ENCODE measurements around the gene C1QTNF8. TPM values are rescaled to one million over a fixed set of nuclear protein-coding genes. Genes with fewer than 3 reads are reported as not detected.

Gene C1QTNF8
- total RNA-seq, 4 donors from 2014 or later: not detected

DNA sequence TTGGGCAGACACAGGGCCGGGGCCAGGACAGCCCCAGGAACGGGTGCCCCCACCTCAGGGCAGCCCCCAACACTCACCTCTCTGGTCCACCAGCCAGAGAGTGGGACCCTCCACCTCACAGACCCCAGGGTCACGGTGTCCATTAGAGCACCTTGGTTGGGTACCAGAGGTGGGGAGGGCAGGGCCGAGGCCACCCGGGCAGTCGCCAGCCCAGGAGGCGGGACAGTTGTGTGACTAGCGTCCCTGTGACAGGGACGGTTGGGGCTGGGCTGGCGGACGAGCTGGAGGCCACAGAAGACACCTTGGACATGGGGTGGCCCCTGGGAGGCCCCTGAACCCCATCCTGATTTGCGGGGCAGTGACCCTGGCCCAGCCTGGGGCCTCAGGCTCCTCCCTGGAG is 11.7 kb upstream of the C1QTNF8 start:
- Histone ChIP-seq H3K4me1 (peaks cover 0 to 3% of the 10 kb centered on the region in 2 donors), H3K4me3 (no peak overlapping the region), H3K27me3 (peaks cover 7 to 14% of the 10 kb centered on the region in 2 donors), H3K36me3 (no peaks in the 10 kb centered on the region), H3K9me3 (no peaks in the 10 kb centered on the region), H3K27ac (no peak overlapping the region)
- TF ChIP-seq, protein P1, sequence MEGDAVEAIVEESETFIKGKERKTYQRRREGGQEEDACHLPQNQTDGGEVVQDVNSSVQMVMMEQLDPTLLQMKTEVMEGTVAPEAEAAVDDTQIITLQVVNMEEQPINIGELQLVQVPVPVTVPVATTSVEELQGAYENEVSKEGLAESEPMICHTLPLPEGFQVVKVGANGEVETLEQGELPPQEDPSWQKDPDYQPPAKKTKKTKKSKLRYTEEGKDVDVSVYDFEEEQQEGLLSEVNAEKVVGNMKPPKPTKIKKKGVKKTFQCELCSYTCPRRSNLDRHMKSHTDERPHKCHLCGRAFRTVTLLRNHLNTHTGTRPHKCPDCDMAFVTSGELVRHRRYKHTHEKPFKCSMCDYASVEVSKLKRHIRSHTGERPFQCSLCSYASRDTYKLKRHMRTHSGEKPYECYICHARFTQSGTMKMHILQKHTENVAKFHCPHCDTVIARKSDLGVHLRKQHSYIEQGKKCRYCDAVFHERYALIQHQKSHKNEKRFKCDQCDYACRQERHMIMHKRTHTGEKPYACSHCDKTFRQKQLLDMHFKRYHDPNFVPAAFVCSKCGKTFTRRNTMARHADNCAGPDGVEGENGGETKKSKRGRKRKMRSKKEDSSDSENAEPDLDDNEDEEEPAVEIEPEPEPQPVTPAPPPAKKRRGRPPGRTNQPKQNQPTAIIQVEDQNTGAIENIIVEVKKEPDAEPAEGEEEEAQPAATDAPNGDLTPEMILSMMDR (IDR thresholded peaks at IDR 0.05): no peak
- TF ChIP-seq POLR2A (IDR thresholded peaks at IDR 0.05): no peak
- DNase-seq: no peak
- intact Hi-C loops (cut with DNase I; ENCODE audit: low total_unique reads): no loop called here

GRCh38 chr16:1107141-1107540 is 11.1 kb upstream of the C1QTNF8 start:
- Histone ChIP-seq H3K27ac (no peak overlapping the region), H3K27me3 (peaks cover 10 to 17% of the 10 kb centered on the region in 2 donors), H3K4me3 (no peak overlapping the region), H3K36me3 (no peaks in the 10 kb centered on the region), H3K4me1 (peaks cover 0 to 3% of the 10 kb centered on the region in 2 donors), H3K9me3 (no peaks in the 10 kb centered on the region)
- intact Hi-C loops (cut with DNase I; ENCODE audit: low total_unique reads): no loop called here
- DNase-seq: no peak
- TF ChIP-seq, protein P1 (IDR thresholded peaks at IDR 0.05): no peak
- no peak for TF ChIP-seq POLR2A (IDR thresholded peaks at IDR 0.05)

GRCh38 chr16:1106659-1107058 is 10.6 kb upstream of the C1QTNF8 start:
- peaks cover 12 to 18% of the 10 kb centered on the region in 2 donors for H3K27me3 ChIP-seq
- H3K4me1 ChIP-seq: peaks cover 0 to 3% of the 10 kb centered on the region in 2 donors
- TF ChIP-seq, protein P1 (IDR thresholded peaks at IDR 0.05): no peak
- no peak for TF ChIP-seq POLR2A (IDR thresholded peaks at IDR 0.05)
- no peak overlapping the region for H3K4me3 ChIP-seq
- no peak overlapping the region for H3K27ac ChIP-seq
- no peak for DNase-seq
- intact Hi-C loops (cut with DNase I; ENCODE audit: low total_unique reads): no loop called here
- H3K9me3 ChIP-seq: no peaks in the 10 kb centered on the region
- no peaks in the 10 kb centered on the region for H3K36me3 ChIP-seq

DNA sequence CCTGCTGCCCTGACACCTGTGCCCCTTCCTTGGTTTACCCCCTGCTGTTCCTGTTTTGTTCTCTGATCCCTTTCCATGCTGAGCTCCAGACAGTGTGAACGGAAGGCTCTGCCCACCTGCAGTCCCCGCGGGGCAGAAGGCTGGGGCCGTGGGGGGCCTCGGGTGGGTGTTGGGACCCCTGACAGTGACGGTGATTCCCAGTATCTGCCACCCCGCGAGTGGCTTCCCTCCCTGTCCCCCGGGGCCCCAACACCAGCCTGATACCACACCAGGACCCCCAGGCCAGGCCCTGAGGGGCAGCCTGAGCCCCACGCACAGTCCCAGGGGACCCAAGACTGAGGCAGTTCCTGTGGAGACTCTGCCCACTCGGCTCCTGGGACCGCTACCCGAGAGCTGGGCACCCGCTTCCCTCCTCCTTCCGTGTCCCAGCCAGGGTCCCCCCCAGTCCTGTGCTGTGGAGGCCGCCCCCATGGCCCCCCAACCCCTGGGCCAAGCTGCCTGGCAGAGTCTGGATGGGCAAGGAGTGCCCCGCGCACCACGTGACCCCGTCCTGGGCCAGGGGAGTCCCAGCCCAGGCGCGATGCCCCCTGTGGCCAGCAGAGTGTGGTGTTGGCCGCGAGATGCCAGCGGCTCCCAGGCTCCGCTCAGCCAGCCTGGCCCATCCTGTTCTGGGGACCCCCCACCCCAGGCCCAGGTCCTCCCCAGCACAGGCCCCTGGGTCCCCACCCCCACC is 10.0 kb upstream of the C1QTNF8 start:
- H3K27me3 ChIP-seq: peaks cover 12 to 18% of the 10 kb centered on the region in 2 donors
- no peak overlapping the region for H3K27ac ChIP-seq
- H3K9me3 ChIP-seq: no peaks in the 10 kb centered on the region
- no peaks in the 10 kb centered on the region for H3K36me3 ChIP-seq
- TF ChIP-seq, protein P1 (IDR thresholded peaks at IDR 0.05): peak; percentile 82 to 94 (median 88)
- TF ChIP-seq POLR2A (IDR thresholded peaks at IDR 0.05): no peak
- no peak overlapping the region for H3K4me3 ChIP-seq
- intact Hi-C loops (cut with DNase I; ENCODE audit: low total_unique reads): no loop called here
- peaks cover 0 to 3% of the 10 kb centered on the region in 2 donors for H3K4me1 ChIP-seq
- peak; percentile 62 to 72 for DNase-seq

GRCh38 chr16:1103636-1103980 is 7.6 kb upstream of the C1QTNF8 start:
- no peaks in the 10 kb centered on the region for H3K36me3 ChIP-seq
- H3K4me1 ChIP-seq: peaks cover 0 to 3% of the 10 kb centered on the region in 2 donors
- DNase-seq: no peak
- H3K27me3 ChIP-seq: peaks cover 12 to 18% of the 10 kb centered on the region in 2 donors
- H3K9me3 ChIP-seq: no peaks in the 10 kb centered on the region
- intact Hi-C loops (cut with DNase I; ENCODE audit: low total_unique reads): no loop called here
- TF ChIP-seq POLR2A (IDR thresholded peaks at IDR 0.05): no peak
- TF ChIP-seq, protein P1 (IDR thresholded peaks at IDR 0.05): no peak
- H3K27ac ChIP-seq: no peak overlapping the region
- H3K4me3 ChIP-seq: no peak overlapping the region
